GM20431 (cell line): ENCODE results near the gene BRCA1.
"Not testable (repeated sequence)": the region's sequence is repeated elsewhere in the genome, so short reads cannot be mapped to it uniquely, and the experiment has no call there.

Experiments used
- in situ Hi-C: fragments of 300-500 bp; cut with MseI, MboI; formaldehyde crosslinking; loops from one replicate; pipeline ENCODE4 v1.15.0; 2020; ENCODE audit warnings: low sequenced_read_pairs; ENCODE audit not compliant: unreplicated experiment

BRCA1 gene

GRCh38 chr17:43070872-43071271 is 54.3 kb downstream of the BRCA1 start:
- in situ Hi-C loops = no loop called here

- in situ Hi-C loops = no loop called here
Observed at GRCh38 chr17:43070257-43070656, 54.9 kb downstream of the BRCA1 start.

- in situ Hi-C loops = no loop called here
Observed at GRCh38 chr17:43069368-43069898, 55.7 kb downstream of the BRCA1 start.

GRCh38 chr17:43068570-43069367 is 56.4 kb downstream of the BRCA1 start:
- in situ Hi-C loops = no loop called here

GRCh38 chr17:43062984-43063638 is 62.1 kb downstream of the BRCA1 start:
- in situ Hi-C loops = no loop called here

GRCh38 chr17:43056051-43056450 is 69.1 kb downstream of the BRCA1 start:
- in situ Hi-C loops = no loop called here

- in situ Hi-C loops = not testable (repeated sequence)
Observed at GRCh38 chr17:43053008-43053407, 72.2 kb downstream of the BRCA1 start.

- in situ Hi-C loops = no loop called here
Observed at GRCh38 chr17:43051969-43052368, 73.2 kb downstream of the BRCA1 start.

GRCh38 chr17:43044024-43044423 is 81.1 kb downstream of the BRCA1 start:
- in situ Hi-C loops = no loop called here

GRCh38 chr17:43043307-43043706 is 81.9 kb downstream of the BRCA1 start:
- in situ Hi-C loops = no loop called here

GRCh38 chr17:43042025-43042628 is 83.0 kb downstream of the BRCA1 start:
- in situ Hi-C loops = no loop called here

GRCh38 chr17:43040655-43041054 is 84.5 kb downstream of the BRCA1 start:
- in situ Hi-C loops = no loop called here

GRCh38 chr17:43039646-43040045 is 85.5 kb downstream of the BRCA1 start:
- in situ Hi-C loops = no loop called here

GRCh38 chr17:43034894-43035293 is 90.3 kb downstream of the BRCA1 start:
- in situ Hi-C loops = no loop called here

- in situ Hi-C loops = no loop called here
Observed at GRCh38 chr17:43033948-43034881, 90.9 kb downstream of the BRCA1 start.

GRCh38 chr17:43031666-43032065 is 93.5 kb downstream of the BRCA1 start:
- in situ Hi-C loops = no loop called here

- in situ Hi-C loops = no loop called here
Observed at GRCh38 chr17:43030137-43030767, 94.9 kb downstream of the BRCA1 start.

GRCh38 chr17:43028221-43028861 is 96.8 kb downstream of the BRCA1 start:
- in situ Hi-C loops = no loop called here
